Astrocyte of the spinal cord (primary cell): ENCODE results near the gene EAF2.

ENCODE experiments used
- DNase-seq: peaks from one replicate; pipeline ENCODE4 v3.0.0; 2011; ENCODE audit warnings: low read depth, low spot score
- H3K4me3 ChIP-seq: 2 replicates; pipeline ENCODE4 v1.5.1; 2011; ENCODE audit warnings: low read depth, mild to moderate bottlenecking, low read length, moderate library complexity
- in situ Hi-C: cut with HindIII; loops from 2 replicates; pipeline ENCODE4 v1.10.0; 2017; ENCODE audit warnings: low sequenced_read_pairs
- TF ChIP-seq, protein P1 (sequence below): IDR thresholded peaks from 2 replicates; pipeline ENCODE4 v1.5.1; 2012; ENCODE audit warnings: low read depth, mild to moderate bottlenecking, low read length, inconsistent platforms

EAF2 gene

DNA sequence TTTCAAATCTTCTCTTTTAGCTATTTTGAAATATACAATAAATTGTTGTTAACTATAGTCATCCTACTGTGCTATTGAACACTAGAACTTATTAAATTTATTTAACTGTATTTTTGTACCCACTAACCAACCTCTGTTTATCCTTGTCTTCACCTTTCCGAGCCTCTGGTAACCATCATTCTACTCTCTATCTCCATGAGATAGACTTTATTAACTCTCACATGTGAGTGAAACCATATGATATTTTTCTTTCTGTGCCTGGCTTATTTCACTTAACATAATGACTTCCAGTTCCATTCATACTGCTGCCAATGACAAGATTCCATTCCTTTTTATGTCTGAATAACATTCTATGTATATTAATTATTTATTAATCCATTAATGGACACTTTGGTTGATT is 43.4 kb downstream of the EAF2 start:
- in situ Hi-C loops = no loop called here
- no peak overlapping the region for H3K4me3 ChIP-seq
- TF ChIP-seq, protein P1, sequence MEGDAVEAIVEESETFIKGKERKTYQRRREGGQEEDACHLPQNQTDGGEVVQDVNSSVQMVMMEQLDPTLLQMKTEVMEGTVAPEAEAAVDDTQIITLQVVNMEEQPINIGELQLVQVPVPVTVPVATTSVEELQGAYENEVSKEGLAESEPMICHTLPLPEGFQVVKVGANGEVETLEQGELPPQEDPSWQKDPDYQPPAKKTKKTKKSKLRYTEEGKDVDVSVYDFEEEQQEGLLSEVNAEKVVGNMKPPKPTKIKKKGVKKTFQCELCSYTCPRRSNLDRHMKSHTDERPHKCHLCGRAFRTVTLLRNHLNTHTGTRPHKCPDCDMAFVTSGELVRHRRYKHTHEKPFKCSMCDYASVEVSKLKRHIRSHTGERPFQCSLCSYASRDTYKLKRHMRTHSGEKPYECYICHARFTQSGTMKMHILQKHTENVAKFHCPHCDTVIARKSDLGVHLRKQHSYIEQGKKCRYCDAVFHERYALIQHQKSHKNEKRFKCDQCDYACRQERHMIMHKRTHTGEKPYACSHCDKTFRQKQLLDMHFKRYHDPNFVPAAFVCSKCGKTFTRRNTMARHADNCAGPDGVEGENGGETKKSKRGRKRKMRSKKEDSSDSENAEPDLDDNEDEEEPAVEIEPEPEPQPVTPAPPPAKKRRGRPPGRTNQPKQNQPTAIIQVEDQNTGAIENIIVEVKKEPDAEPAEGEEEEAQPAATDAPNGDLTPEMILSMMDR = no peak
- no peak for DNase-seq

DNA sequence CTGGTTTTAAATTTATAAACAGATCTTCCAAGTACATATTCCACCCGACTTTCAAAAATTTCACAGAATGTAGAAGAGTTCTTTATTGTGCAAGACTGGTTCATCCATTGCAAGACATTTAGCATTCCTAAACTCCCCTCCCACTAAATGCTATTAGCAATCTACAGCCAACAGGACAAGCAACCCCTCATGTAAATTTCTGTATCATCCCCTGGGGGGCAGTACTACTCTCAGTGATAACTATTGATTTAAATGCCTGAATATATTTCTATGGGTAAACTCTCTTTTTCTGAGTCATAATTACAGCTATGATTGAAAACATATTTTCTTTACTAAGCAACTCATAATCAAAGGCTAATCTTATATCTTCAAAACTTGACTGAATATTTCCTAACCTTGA is 48.5 kb downstream of the EAF2 start:
- no peak overlapping the region for H3K4me3 ChIP-seq
- in situ Hi-C loops = no loop called here
- TF ChIP-seq, protein P1 = peak; percentile 39
- DNase-seq = peak; percentile 5

DNA sequence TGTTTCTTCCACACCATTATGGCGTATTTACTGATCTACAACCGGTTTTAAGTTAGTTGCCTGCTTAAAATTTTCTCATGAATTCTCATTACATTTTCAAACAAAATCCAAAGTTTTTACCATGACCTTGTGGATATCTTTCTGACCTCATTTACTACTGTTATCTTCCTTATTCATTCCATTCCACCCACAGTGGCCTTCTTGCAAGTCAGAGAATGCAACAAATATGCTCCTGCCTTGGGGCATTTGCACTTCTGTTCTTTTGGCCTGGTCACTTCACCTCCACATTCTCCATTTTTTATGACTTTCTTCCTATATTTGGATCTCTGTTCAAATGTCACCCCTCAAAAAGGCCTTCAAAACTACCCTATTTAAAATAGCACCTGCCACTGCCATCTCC is 50.4 kb downstream of the EAF2 start:
- in situ Hi-C loops = no loop called here

DNA sequence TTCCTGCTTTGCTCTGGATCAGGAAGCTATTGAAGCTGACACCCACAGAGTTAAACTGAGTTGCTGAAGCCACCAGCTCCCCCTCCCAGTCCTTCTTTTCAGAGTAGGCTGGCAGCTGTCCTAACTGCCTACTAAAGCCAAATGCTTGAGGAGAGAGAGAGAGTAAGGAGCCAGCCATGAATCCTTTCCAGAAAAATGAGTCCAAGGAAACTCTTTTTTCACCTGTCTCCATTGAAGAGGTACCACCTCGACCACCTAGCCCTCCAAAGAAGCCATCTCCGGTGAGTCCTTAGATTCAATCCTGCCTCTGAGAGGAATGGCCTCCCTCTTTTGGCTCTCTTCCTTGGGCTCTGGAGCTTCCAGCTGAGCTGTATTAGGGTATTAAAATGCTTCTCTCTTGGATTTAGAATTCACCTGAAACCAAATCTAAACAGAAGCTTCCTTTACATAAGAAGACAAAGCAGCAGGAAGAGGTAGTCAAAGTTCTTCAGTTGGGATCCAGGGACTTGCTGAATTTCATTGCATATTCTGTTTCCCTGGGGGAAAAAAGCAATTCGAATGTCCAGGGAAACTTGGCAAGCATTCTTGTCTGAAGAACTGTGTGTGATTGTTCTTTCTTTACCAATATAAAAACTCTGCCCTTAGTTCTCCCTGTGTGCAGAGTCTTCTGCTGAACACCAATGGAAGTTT is 59.4 kb downstream of the EAF2 start, which contains the start of gene SLC15A2:
TSS of gene SLC15A2 (plus strand) at position 101 of the 690 bp plus-strand sequence. CDS start at position 177, 76 bp downstream.
- DNase-seq = peak; percentile 40
- TF ChIP-seq, protein P1 = no peak
- H3K4me3 ChIP-seq = no peak within 1 kb of the TSS
- in situ Hi-C loops = no loop called here

More for the DNA sequence above, 50.4 kb downstream of the EAF2 start:
- TF ChIP-seq, protein P1 = no peak
- DNase-seq = no peak
- H3K4me3 ChIP-seq = no peak overlapping the region

DNA sequence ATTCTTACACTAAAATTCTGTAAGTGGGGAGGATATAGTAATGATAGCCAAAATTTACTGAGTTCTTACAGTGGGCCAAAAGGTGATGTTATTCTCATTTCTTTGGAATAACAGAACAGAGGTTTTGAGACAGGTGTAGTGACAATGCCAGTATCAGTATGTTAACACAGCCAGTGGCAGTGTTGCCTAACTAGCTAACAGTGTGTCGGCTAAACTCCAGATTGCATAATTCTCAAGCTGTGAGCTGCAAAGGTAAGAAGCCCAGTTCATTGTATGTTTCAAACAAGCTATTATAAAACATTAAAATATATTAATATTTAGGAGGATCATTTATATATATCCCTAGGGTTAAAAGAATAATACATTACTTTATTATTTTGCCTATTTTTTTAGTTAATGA is 60.1 kb downstream of the EAF2 start:
- no peak for DNase-seq
- in situ Hi-C loops = no loop called here
- H3K4me3 ChIP-seq = no peak overlapping the region
- TF ChIP-seq, protein P1 = no peak

DNA sequence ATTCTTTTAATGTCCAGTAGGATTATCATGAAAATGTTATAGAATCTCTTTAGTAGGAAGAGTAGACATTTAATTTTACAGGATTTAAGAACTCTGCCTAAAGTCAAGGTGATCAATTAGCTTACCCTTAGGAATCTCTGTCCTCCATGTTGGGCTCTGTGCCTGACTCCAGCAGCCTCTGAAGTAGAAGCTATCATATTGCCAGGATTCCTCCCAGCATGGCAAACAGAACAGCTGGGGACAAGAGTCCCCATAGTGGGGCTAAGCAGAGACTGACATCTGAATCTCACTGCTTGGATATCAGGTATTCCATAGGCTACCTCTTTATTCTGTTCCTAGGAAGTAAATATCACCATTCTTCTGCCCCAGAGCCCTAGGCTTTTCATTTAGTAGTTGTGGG is 60.7 kb downstream of the EAF2 start:
- in situ Hi-C loops = no loop called here
- H3K4me3 ChIP-seq = no peak overlapping the region
- TF ChIP-seq, protein P1 = no peak
- no peak for DNase-seq

DNA sequence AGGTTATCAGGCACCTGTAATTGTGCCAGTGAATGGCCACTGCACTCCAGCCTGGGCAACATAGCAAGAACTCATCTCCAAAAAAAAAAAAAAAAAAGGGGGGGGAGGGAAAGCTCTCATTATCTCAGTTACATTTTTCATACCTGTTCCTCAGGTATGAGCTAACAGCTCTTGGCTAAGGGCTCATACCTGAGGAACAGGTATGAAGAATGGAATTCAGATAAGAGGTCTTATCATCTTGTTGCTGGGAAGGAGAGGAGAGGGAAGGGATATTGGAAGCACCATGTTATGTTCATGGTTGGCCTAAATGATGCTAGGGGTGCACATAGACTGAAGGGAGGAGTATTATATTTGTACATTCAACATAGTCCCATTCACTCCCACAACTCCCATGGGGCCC is 61.8 kb downstream of the EAF2 start:
- TF ChIP-seq, protein P1 = no peak
- DNase-seq = no peak
- in situ Hi-C loops = no loop called here
- no peak overlapping the region for H3K4me3 ChIP-seq
